OCI-M2 (cell line): ENCODE data around the gene PPIC.
"Not testable (repeated sequence)": the region's sequence is repeated elsewhere in the genome, so short reads cannot be mapped to it uniquely, and the experiment has no call there.

Source experiments
- DNase-seq: peaks from one replicate; lab custom pipeline; 2025; ENCODE audit not compliant: unreplicated experiment; lab: John Stamatoyannopoulos, UW

The PPIC gene

GRCh38 chr5:123012321-123012720 lies 24.2 kb downstream of the PPIC start:
- DNase-seq = no peak

DNA sequence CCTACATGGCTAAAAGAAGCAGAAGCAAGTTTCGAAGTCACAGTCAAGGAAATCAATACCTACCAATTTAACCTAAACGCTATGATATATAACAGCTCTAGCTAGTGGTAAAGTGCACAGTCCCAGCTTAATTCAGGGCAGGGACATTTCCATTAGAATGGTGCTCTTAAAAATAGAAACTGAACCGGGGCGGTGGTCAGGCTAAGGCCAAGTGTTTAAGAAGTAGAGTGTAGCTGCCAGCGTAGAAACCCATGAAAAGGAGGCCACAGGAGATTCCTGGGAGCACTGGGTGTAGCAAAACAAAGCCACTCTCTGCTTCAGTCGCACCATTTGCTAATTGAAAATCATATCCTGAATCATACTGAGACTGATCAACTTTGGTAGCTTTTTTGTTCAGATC lies 28.8 kb downstream of the PPIC start:
- no peak for DNase-seq

DNA sequence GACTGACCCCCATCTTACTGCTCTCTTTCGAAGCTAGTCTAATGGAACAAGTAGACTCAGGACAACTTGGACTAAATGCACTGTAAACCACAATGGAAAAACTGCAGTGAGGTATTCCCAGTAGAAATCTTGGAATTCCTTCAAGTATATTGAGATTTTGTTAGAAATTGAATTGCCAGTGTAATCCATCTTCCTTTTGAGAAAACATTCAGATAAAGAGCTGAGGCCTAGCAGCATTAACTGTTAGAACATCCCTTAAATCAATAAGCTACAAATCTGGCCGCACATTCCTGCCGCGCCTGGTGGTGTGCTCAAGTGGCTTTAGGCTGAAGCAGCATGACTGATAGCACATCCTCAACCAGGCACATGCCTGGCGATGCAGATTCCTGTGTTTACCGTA lies 29.3 kb downstream of the PPIC start:
- no peak for DNase-seq

DNA sequence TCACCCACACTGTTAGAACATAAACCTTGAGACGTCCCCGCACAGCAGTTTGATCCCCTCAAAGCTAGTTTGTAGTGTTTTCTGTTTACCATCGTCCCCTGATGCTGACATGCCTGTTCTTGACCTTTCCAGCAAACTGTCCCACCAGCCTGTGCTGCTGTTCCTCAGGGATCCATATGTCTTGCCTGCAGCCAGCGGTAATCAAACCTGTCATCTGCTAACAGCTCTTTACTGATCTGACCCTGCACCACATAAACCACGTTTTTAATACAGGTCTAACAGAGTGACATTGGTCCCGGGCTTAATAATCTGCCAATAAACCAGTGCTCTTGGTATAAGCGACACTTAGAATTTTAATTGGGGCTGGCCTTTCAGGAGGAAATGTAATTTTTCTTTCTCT lies 34.7 kb downstream of the PPIC start:
- no peak for DNase-seq

GRCh38 chr5:123000731-123001130 lies 35.8 kb downstream of the PPIC start:
- DNase-seq = no peak

- DNase-seq = no peak
Measured at GRCh38 chr5:122999947-123000563, 36.5 kb downstream of the PPIC start.

GRCh38 chr5:122997294-122997693 lies 39.2 kb downstream of the PPIC start:
- DNase-seq = no peak

DNA sequence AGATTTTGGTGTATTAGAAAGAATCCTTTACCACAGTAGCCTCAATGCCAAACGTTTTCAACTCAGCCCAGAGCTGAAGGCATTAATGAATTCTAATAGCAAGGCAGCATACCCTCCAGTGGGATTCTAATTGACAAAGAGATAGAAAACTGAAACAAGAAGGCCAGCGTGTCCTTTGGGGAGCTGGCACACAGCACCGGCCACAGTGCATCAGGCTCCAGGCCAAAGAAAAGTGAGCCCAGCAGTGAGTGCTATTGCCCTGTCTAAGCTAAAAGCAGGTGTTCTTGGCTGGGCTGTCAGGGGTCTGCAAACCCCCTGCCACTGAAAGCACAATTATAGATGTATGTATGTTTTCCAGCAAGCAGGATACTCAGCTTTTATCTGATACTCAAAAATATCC lies 40.4 kb downstream of the PPIC start:
- DNase-seq = no peak

- DNase-seq = no peak
Measured at GRCh38 chr5:122985954-122986721, 50.4 kb downstream of the PPIC start.

DNA sequence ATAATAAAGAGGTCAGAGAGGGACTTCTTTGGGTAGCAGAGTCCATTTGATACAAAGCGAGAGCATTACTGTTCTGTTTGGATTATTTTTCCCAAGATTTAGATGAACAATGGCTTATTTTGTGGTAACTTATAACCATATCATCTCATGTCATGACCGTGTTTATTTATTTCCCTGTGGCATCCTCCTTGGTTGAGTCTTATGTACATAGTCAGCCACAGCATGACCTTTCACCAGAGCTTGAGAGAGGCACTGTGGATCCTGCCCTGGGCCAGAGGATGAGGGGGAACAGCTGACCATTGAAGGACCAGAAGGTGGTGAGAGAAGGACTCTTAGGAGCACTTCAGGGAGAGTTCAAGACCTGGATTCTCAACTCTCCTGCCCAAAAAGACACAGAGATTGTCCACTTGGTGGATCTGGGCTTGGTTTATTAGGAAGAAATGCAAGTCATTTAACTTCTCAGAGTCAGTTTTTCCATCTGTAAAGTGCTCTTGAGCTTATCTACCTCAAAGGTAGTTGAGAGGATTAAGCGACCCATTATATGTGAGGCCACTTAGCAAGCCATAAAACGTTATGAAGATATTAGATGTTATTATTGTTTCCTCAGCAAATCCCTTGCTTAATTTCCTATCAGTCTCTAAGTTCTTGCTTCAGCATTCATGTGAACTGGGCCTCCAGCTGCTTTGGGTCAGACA lies 51.4 kb downstream of the PPIC start:
- no peak for DNase-seq

DNA sequence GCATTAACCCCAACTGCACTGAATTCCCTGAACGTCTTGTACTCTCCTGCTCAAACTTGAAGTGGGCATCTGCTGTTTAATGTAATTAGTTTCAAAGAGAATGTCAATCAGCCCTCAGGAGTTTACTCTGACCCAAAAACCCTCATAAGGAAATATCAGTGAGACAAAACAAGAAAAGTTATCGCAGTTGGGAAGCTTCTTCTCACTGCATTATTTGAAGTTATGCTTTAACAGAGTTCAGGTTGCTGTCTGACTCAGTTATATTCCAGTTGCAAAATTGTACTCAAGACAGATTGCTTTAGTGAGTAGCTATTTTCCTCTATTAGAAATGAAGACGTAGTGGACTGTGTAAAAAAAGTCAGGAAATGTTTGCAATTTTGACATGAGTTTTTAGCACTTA lies 52.1 kb downstream of the PPIC start:
- DNase-seq = no peak

DNA sequence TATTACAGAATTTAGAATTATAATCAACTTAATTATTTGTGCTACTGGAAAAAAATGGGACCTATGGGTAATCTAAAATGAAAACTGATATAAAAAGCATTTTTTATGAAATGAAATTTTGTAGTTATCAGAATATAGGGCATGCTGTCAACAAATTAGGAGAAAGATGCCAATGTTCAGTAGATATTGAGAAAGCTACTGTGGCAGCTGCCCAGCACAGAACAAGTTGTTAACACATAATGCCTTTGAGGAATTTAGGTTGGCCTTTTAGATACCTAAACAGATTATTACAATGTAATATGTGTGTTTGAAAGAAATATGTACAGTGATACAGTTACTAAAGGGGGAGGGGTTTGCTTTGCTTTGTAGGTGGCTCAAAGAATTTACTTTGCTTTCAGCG lies 54.1 kb downstream of the PPIC start:
- no peak for DNase-seq

DNA sequence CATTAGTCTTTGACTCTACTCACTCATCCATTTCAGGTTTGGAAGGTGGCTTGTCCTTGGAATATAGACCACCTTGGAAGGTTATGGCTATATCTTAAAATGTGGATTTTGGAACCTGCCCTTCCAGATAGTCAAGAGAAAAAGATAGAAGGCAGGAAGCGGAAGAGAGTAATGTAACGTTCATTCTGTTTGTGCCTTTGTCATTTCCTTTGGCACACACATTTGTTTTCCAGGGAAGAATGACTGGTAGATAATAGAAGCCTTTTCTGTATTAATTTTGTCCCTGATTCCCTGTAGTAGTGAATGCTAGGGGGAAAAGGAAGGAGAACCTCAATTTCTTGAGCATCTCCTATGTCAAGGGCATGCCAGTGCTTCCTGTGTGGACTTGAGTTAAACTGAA lies 54.7 kb downstream of the PPIC start:
- no peak for DNase-seq

DNA sequence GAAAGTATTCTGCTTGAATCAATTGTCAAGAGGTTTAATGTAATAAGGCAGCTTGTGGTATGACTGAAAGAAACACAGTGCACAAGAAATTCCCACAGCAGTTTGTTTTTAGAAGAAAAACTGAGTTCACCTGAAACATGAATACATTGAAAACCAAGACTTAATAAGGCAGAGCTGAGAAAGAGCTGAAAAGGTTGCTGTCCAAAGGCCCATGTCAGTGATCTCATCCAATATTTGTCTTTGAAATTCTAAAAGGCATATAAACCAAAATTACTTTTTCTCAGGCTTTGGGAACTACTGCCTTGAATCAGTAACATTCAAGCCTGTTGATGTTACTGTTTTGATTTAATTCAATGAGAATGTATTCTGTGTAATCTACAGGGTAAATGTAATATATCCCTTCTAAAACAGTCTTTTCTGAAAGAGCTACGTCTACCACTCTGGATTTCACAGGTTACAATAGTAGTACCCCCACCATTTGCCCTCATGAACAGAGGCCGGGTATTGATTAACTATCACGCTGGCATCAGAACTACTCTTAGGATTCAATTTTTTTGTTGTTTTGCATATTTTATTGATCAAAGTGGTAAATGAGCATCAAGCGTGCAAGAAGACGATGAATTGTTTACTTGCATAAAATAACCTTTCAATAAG lies 57.8 kb downstream of the PPIC start:
- DNase-seq = no peak

DNA sequence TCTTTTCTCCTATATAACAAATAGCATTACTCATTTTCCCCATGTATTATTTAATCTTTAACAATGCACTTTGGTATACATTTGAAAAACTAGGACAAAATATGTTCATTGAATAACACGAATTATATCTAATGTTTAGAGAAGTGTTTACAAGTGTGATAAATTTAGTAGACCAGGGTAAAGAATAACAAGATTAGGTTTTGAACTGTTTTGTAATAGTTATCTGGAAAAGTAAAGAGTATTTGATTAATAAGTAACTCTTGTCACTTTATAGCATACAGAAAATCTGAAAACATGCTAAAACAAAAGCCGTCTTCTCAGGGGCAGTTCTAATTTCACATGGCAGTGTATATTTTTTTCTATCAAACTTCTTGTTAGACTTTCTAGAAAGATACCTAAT lies 58.5 kb downstream of the PPIC start:
- DNase-seq = no peak

DNA sequence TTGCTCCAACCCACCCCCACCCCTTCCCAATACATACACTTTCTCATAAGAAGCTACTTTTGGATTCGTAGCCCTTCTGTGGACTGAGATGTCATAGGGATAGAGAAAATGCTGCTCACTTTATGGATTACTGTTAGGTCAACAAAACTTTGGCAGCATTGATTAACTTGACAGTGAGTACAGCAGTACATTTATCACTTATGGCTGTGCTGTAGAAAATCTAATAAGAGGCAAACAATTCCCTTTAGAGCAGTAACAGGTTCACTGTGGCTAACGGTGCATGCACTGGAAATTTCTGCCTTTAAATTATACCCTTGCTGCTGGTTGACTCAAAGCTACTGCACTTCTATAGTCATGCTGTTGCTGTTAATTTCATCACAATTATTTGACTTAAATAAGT lies 59.2 kb downstream of the PPIC start:
- no peak for DNase-seq

DNA sequence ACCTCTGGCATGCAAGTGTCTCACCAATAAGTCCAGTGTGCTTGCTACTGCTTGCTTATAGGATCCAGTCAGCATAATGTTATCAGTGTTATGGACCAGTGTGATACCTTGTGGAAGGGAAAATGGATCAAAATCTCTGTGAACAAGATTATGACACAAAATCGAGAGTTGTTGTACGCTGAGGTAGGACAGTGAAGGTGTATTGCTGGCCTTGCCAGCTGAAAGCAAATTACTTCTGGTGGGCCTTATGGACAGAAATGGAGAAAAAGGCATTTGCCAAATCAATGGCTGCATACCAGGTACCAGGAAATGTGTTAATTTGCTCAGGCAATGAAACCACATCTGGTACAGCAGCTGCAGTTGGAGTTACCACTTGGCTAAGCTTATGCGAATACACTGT lies 62.3 kb downstream of the PPIC start:
- not testable (repeated sequence) for DNase-seq

DNA sequence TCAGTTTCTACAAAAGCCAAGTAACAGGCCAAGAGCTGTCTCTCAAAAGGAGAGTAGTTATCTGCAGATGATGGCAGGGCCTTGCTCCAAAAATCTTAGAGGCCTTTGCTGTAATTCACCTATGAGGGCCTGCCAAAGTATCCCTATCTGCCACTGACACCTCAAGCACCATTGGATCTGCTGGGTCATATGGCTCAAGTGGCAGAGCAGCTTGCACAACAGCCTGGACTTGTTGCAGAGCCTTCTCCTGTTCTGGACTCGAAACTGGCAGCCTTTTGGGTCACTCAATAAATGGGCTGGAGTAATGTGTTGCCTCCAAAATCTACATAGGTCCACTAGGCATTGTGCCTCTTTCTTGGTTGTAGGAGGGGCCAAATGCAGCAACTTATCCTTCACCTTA lies 62.8 kb downstream of the PPIC start:
- not testable (repeated sequence) for DNase-seq
